Measurements from ENCODE around the gene SMYD3. TPM values are rescaled to one million over a fixed set of nuclear protein-coding genes. Genes with fewer than 3 reads are reported as not detected.

SMYD3 gene
- total and polyA plus RNA-seq, 11 donors, result 6.3 to 12.1 (median 9.5) TPM

- Histone ChIP-seq H3K4me3 (no peak overlapping the region), H3K4me1 (no peaks in the 10 kb centered on the region), H3K36me3 (no peaks in the 10 kb centered on the region), H3K9me3 (no peaks in the 10 kb centered on the region), H3K27ac (no peak overlapping the region), H3K27me3 (no peaks in the 10 kb centered on the region)
- no peak for DNase-seq
- TF ChIP-seq POLR2A (IDR thresholded peaks at IDR 0.05) (no peak), CTCF (IDR thresholded peaks at IDR 0.05) (no peak)
- no peak for ATAC-seq
- intact Hi-C loops (cut with DNase I), result loop anchor here in 1 of 10 donors (10.0 kb wide), 1 partner anchor 464 kb away; no protein-coding TSS in a partner anchor
- WGBS, 4 donors, result 68 to 73% (median 70%) methylated on average over 5 of the region's 5 CpGs
These were observed 708.7 kb downstream of the SMYD3 start for GRCh38 chr1:245798349-245798711.

- no peaks in the 10 kb centered on the region for H3K27me3 ChIP-seq
- no peaks in the 10 kb centered on the region for H3K9me3 ChIP-seq
- no peaks in the 10 kb centered on the region for H3K36me3 ChIP-seq
- TF ChIP-seq POLR2A (IDR thresholded peaks at IDR 0.05) (no peak), CTCF (IDR thresholded peaks at IDR 0.05) (peak in 7 of 12 donors; percentile 6 to 33 (median 20))
- no peaks in the 10 kb centered on the region for H3K4me1 ChIP-seq
- 84 to 86% (median 84%) methylated on average over 14 of the region's 14 CpGs for WGBS, 4 donors
- ATAC-seq (no peak), DNase-seq (no peak)
- intact Hi-C loops (cut with DNase I), result loop anchor here in 1 of 10 donors (10.0 kb wide), 1 partner anchor 463 kb away; no protein-coding TSS in a partner anchor
- H3K4me3 ChIP-seq, result no peak overlapping the region
- H3K27ac ChIP-seq, result no peak overlapping the region
These were observed 709.3 kb downstream of the SMYD3 start for GRCh38 chr1:245797592-245798348.

- peak overlapping the region in 3 of 12 donors; percentile 27 to 60 (median 30) for H3K27ac ChIP-seq
- no peak overlapping the region for H3K4me3 ChIP-seq
- WGBS, 4 donors, result 43 to 52% (median 48%) methylated on average over 10 of the region's 10 CpGs
- intact Hi-C loops (cut with DNase I), result loop anchor here in 1 of 10 donors (10.0 kb wide), 1 partner anchor 457 kb away; no protein-coding TSS in a partner anchor
- no peak for DNase-seq
- H3K27me3 ChIP-seq, result no peaks in the 10 kb centered on the region
- peak; percentile 75 to 87 (median 78) for ATAC-seq
- H3K9me3 ChIP-seq, result no peaks in the 10 kb centered on the region
- TF ChIP-seq CTCF (IDR thresholded peaks at IDR 0.05) (no peak), POLR2A (IDR thresholded peaks at IDR 0.05) (no peak)
- H3K36me3 ChIP-seq, result no peaks in the 10 kb centered on the region
- H3K4me1 ChIP-seq, result peaks cover 0 to 20% (median 1%) of the 10 kb centered on the region in 12 donors
These were observed 715.4 kb downstream of the SMYD3 start for GRCh38 chr1:245791410-245792312.

- H3K27me3 ChIP-seq, result no peaks in the 10 kb centered on the region
- H3K27ac ChIP-seq, result peak overlapping the region in 1 of 12 donors; percentile 27
- DNase-seq (no peak), ATAC-seq (no peak)
- 67 to 84% (median 78%) methylated on average over 2 of the region's 2 CpGs for WGBS, 4 donors
- no peak for TF ChIP-seq CTCF (IDR thresholded peaks at IDR 0.05)
- TF ChIP-seq POLR2A (IDR thresholded peaks at IDR 0.05), result no peak
- intact Hi-C loops (cut with DNase I), result loop anchor here in 1 of 10 donors (10.0 kb wide), 1 partner anchor 456 kb away; no protein-coding TSS in a partner anchor
- H3K4me1 ChIP-seq, result peaks cover 0 to 20% (median 1%) of the 10 kb centered on the region in 12 donors
- no peaks in the 10 kb centered on the region for H3K36me3 ChIP-seq
- no peak overlapping the region for H3K4me3 ChIP-seq
- no peaks in the 10 kb centered on the region for H3K9me3 ChIP-seq
These were observed 716.6 kb downstream of the SMYD3 start for GRCh38 chr1:245790441-245790840.

Measured in heart left ventricle (tissue), 16 donors.